ENCODE measurements around the gene COX19.

Gene COX19

GRCh38 chr7:974820-975681 is at the start of gene COX19:
TSS of gene COX19 (minus strand) at chr7:975549. CDS start at chr7:975509, 40 bp downstream.
- in situ Hi-C loops (cut with MboI; ENCODE audit: low sequenced_read_pairs): no loop called here

GRCh38 chr7:1024331-1024841 is 49.0 kb upstream of the COX19 start:
- in situ Hi-C loops (cut with MboI; ENCODE audit: low sequenced_read_pairs): no loop called here

DNA sequence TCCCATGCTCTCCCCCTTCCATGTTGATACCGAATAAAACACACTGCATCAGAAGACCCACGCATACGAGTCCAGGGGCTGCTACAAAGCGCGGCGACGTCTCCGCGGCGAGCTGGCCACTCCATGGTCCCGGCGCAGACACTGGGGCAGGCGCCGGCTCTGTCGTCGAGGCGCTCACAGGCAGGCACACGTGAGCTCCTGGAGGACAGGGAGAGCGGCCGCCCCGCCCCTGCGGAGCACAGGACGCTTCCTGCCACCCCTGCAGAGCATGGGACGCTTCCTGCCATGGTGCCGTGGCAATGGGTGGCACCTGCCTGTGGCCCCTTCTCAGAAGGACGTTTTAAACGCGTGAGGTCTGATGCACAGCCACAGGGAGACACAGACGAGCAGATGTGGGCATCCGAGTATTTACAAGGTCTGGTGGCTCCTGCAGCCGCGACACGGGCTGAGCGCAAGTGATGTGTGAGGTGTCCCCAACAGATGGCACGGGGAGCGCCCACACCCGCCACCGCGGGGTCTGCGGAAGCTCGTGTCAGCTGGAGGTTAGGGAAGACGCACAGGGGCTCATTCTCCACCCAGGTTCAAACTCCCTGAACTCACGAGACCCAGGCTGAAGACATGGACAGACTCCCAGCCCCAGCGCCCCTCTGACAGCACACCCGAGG is 47.6 kb upstream of the COX19 start:
- in situ Hi-C loops (cut with MboI; ENCODE audit: low sequenced_read_pairs): no loop called here

GRCh38 chr7:1022356-1022755 is 47.0 kb upstream of the COX19 start:
- in situ Hi-C loops (cut with MboI; ENCODE audit: low sequenced_read_pairs): no loop called here

GRCh38 chr7:1021931-1022330 is 46.6 kb upstream of the COX19 start:
- in situ Hi-C loops (cut with MboI; ENCODE audit: low sequenced_read_pairs): no loop called here

- in situ Hi-C loops (cut with MboI; ENCODE audit: low sequenced_read_pairs): no loop called here
Observed at GRCh38 chr7:1021366-1021765, 46.0 kb upstream of the COX19 start.

- in situ Hi-C loops (cut with MboI; ENCODE audit: low sequenced_read_pairs): no loop called here
Observed at GRCh38 chr7:1020849-1021251, 45.5 kb upstream of the COX19 start.

GRCh38 chr7:1019789-1020610 is 44.7 kb upstream of the COX19 start:
- in situ Hi-C loops (cut with MboI; ENCODE audit: low sequenced_read_pairs): no loop called here

- in situ Hi-C loops (cut with MboI; ENCODE audit: low sequenced_read_pairs): no loop called here
Observed at GRCh38 chr7:1019255-1019785, 44.0 kb upstream of the COX19 start.

GRCh38 chr7:1018334-1018695 is 43.0 kb upstream of the COX19 start:
- in situ Hi-C loops (cut with MboI; ENCODE audit: low sequenced_read_pairs): no loop called here

DNA sequence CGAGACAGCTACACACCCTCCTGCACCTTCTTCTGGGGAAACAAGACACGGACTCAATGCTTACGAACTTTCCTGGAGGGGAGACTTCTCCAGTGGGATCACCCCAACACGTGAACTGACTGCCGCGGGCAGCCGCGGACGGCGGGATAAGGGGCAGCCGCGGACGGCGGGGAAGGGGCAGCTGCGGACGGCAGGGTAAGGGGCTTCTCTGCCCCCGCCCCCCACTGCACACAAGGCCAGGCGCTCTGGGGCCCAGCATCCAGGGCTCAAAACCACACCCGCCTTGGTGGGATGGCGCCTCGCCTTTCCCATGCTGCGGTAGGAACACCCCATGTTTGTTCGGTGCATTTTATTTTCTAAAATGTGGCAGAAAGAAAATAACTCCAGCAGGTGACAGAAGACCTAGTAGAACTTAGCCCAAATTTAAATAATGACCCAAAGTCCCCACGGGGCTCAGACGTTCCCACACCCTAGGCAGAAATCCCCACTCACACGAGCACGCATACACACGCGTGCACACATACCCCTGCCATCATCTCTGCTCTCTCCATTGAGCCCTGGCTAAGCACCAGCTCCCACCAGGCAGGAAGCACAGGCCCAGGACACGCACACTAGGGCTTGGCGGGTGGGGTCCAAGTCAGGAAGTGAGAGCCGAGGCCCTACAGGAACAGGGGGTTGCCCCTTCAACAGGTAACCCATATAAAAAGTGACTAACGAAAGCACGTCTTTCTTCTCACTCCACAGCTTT is 42.4 kb upstream of the COX19 start:
- in situ Hi-C loops (cut with MboI; ENCODE audit: low sequenced_read_pairs): no loop called here

DNA sequence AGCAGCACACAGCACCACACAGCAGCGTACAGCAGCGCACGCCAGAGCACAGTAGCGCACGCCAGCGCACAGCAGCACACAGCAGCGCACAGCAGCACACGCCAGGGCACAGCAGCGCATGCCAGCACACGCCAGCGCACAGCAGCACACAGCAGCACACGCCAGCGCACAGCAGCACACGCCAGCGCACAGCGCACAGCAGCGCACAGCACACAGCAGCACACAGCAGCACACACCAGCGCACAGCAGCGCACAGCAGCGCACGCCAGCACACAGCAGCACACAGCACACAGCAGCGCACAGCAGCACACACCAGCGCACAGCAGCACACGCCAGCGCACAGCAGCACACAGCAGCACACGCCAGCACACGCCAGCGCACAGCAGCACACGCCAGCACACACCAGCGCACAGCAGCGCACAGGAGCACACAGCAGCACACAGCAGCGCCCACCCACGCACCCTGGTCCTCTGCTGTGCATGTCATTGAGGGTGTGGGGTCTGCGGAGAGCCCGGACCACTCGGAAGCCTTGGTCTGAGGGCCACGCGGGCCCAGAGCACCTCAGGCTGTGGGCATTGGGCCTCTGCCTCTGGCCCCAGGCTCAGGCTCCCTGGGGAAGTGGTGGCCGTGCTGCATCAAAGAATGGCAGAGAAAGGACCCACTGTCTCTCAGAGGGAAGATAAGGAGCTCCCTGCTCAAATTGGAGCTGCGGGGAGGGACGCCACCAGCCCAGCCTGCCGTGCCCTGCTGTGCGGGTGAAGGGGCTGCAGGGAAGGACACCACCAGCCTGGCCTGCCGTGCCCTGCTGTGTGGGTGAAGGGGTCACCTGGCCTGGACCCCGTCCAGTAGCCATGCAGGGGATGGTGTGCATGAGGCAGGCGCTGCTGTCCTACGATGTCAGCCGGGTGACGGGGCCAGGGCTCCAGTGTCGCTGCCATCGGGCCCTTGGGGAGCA is 41.5 kb upstream of the COX19 start:
- in situ Hi-C loops (cut with MboI; ENCODE audit: low sequenced_read_pairs): no loop called here

DNA sequence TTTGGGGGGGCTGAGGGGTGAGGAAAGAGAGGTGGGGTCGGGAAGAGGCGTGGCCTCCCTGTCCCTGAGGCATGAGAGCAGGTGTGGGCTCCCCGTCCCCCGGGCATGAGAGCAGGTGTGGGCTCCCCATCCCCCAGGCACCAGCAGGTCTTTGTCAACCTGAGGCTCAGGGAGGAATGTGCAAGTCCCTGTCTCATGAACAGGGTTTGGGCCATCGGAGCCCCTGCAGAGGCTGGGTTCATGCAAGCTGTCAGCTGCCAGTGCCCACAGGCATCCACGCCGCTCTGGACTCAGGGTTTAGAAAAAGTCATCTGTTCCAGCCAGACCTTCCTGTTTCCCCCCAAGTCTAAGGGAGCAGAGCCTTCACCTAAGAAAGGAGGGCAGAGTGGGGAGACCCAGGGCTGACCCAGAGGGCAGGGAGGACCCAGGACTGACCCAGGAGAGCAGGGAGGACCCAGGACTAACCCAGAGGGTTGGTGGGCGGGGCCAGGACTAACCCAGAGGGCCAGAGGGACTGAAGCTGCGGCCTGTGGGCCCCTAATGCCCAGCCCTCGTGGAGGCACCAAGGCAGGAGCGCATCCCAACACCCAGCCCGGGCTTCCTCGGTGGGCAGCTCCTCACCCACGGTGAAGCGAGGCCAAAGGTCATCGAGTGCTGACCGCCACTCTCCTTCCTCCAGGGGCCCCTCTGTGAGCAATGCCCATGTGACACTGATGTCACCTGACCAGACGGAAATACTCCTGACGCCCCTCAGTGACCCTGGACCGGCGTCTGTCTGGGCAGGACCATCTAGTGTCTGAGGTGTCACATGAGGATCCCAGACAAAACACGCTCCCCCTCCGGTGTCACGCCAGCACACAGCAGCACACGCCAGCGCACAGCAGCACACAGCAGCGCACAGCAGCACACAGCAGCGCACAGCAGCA is 40.1 kb upstream of the COX19 start:
- in situ Hi-C loops (cut with MboI; ENCODE audit: low sequenced_read_pairs): no loop called here

DNA sequence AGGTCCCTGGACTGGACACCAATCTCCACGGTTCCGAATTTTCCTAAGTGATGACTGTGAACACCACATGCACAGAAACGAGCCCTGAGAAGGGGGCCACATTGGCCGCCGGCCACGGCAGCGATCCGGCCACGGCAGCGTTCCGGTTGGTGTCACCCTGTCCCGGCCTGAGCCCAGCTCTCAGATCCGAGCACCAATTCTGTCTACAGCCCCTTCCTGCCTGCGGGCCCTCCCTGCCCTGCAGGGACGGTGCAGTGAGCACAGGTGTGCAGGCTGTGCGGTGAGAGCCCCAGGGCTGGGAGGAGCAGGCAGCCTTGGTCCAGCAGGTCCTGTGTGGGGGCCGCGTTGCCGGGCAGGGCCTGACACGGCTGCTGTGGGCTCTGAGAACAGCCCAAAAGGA is 39.3 kb upstream of the COX19 start:
- in situ Hi-C loops (cut with MboI; ENCODE audit: low sequenced_read_pairs): no loop called here

DNA sequence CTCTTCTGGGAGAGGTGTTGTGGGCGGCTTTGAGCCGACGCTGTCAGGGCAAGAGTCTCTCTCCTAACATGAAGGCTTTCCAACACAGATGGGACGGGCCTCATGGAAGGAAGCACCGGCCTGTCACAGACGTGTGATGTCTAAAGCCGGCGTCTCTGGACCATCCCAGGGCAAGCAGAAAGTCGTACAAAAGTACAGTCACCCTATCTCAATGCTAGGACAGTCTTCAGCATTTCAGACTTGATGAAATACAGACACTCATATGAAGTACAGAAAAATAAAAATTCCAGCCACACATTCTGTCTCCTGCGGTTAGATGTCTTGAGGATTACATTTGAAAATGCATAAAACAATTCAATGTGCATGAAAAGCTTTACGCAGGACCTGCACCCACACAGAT is 38.2 kb upstream of the COX19 start:
- in situ Hi-C loops (cut with MboI; ENCODE audit: low sequenced_read_pairs): no loop called here

DNA sequence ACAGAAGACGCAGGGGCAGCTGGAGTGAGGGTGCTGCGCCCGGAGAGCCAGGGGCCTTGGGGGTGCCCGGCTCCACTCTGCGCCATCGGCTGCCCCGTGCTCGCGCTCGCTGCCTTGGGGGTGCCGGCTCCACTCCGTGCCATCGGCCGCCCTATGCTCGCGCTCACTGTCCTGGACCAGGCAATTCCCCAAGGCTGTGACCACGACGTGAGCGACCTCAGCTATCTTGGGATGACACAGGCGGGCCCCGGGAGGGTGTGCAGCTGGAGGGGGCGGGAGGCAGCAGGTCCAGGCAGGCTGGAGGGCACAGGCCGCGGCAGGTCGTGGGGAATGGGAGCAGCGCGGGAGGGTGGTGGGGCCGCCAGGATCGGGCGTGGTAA is 37.4 kb upstream of the COX19 start:
- in situ Hi-C loops (cut with MboI; ENCODE audit: low sequenced_read_pairs): no loop called here

GRCh38 chr7:1012004-1012715 is 36.8 kb upstream of the COX19 start:
- in situ Hi-C loops (cut with MboI; ENCODE audit: low sequenced_read_pairs): no loop called here
